Ishikawa (cell line): Measurements from ENCODE around the gene IL17RD.

Source experiments
- CEBPB ChIP-seq: IDR thresholded peaks from 2 replicates; pipeline ENCODE4 v1.6.1; 2012
- CREB1 ChIP-seq: IDR thresholded peaks from 2 replicates; pipeline ENCODE4 v1.6.1; 2012; ENCODE audit warnings: low read depth
- EGR1 ChIP-seq: IDR thresholded peaks from 2 replicates; pipeline ENCODE4 v1.6.1; 2012
- EP300 ChIP-seq: IDR thresholded peaks from 2 replicates; pipeline ENCODE4 v1.6.1; 2012; ENCODE audit warnings: borderline replicate concordance
- FOXM1 ChIP-seq: IDR thresholded peaks from 2 replicates; pipeline ENCODE4 v1.6.1; 2012; ENCODE audit warnings: low read depth, borderline replicate concordance
- NFIC ChIP-seq: IDR thresholded peaks from 2 replicates; pipeline ENCODE4 v1.6.1; 2012
- RAD21 ChIP-seq: IDR thresholded peaks from 2 replicates; pipeline ENCODE4 v1.6.1; 2012; ENCODE audit warnings: low read depth
- REST ChIP-seq: IDR thresholded peaks from 2 replicates; pipeline ENCODE4 v1.6.1; 2012; ENCODE audit warnings: low read depth, mild to moderate bottlenecking
- TAF1 ChIP-seq: IDR thresholded peaks from 2 replicates; pipeline ENCODE4 v1.6.1; 2012; ENCODE audit warnings: low read depth, mild to moderate bottlenecking
- TCF12 ChIP-seq: IDR thresholded peaks from 2 replicates; pipeline ENCODE4 v1.6.1; 2012; ENCODE audit warnings: low read depth
- TEAD4 ChIP-seq: IDR thresholded peaks from 2 replicates; pipeline ENCODE4 v1.6.1; 2012
- YY1 ChIP-seq: IDR thresholded peaks from 2 replicates; pipeline ENCODE4 v1.6.1; 2012; ENCODE audit warnings: low read depth
- ZBTB7A ChIP-seq: IDR thresholded peaks from 2 replicates; pipeline ENCODE4 v1.6.1; 2012; ENCODE audit warnings: low read depth
- TF ChIP-seq, protein P1 (sequence below): IDR thresholded peaks from 2 replicates; pipeline ENCODE4 v1.6.1; 2012
- TF ChIP-seq, protein P2 (sequence below): IDR thresholded peaks from 2 replicates; pipeline ENCODE4 v1.6.1; 2012

Gene IL17RD

GRCh38 chr3:57158813-57159738, 6.1 kb downstream of the IL17RD start:
- TF ChIP-seq, protein P1, sequence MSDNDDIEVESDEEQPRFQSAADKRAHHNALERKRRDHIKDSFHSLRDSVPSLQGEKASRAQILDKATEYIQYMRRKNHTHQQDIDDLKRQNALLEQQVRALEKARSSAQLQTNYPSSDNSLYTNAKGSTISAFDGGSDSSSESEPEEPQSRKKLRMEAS: 0 out of 2 replicates have a peak, but pooled peaks have one; percentile 20
- TF ChIP-seq EGR1 (no peak), NFIC (peak; percentile 64), RAD21 (no peak), TCF12 (0 out of 2 replicates have a peak, but pooled peaks have one; percentile 45), TEAD4 (peak; percentile 32; the same call in 1 of the 2 replicates)

DNA sequence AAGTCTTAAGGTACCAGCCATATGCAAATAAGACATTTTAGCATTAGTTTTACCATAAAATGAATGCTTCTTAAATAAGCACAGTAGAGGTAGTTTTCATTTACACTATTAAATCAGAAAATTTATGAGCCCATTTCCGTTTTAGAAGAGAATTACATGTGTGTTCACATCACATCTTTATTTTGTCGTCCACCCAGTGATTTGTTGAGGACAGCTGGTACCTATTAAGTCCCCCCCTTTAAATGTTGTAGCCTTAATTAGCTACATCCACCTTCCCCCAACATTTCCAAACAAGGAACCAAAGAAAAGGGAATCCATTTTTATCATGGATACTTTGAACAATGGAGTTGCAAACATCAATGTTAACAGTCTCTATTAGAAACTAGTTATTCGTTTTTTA, 6.8 kb downstream of the IL17RD start:
- TF ChIP-seq NFIC: no peak
- TF ChIP-seq REST: no peak
- TF ChIP-seq CREB1: no peak
- TF ChIP-seq ZBTB7A: no peak
- no peak for TF ChIP-seq EGR1
- TF ChIP-seq, protein P2, sequence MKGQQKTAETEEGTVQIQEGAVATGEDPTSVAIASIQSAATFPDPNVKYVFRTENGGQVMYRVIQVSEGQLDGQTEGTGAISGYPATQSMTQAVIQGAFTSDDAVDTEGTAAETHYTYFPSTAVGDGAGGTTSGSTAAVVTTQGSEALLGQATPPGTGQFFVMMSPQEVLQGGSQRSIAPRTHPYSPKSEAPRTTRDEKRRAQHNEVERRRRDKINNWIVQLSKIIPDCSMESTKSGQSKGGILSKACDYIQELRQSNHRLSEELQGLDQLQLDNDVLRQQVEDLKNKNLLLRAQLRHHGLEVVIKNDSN: no peak

- TF ChIP-seq CEBPB (no peak), ZBTB7A (no peak), EP300 (no peak), YY1 (no peak), EGR1 (no peak), TEAD4 (no peak), REST (no peak), NFIC (no peak)
- TF ChIP-seq, protein P2: no peak
Observed at GRCh38 chr3:57157545-57157944, 7.6 kb downstream of the IL17RD start.

- no peak for TF ChIP-seq CEBPB
- no peak for TF ChIP-seq REST
- TF ChIP-seq CREB1: no peak
- TF ChIP-seq FOXM1: no peak
- no peak for TF ChIP-seq TEAD4
- TF ChIP-seq RAD21: no peak
- TF ChIP-seq, protein P2: no peak
- TF ChIP-seq ZBTB7A: no peak
- no peak for TF ChIP-seq TCF12
- TF ChIP-seq, protein P1: no peak
- no peak for TF ChIP-seq TAF1
- no peak for TF ChIP-seq NFIC
- TF ChIP-seq EGR1: no peak
- no peak for TF ChIP-seq YY1
- TF ChIP-seq EP300: no peak
Observed at GRCh38 chr3:57155310-57155643, 9.9 kb downstream of the IL17RD start.
